Fibroblast of the conjunctiva (primary cell): ENCODE results near the gene ITPA.

Experiments used
- DNase-seq: peaks from one replicate; pipeline ENCODE4 v3.0.0-alpha.2; 2010; ENCODE audit warnings: low read depth

Gene ITPA

DNA sequence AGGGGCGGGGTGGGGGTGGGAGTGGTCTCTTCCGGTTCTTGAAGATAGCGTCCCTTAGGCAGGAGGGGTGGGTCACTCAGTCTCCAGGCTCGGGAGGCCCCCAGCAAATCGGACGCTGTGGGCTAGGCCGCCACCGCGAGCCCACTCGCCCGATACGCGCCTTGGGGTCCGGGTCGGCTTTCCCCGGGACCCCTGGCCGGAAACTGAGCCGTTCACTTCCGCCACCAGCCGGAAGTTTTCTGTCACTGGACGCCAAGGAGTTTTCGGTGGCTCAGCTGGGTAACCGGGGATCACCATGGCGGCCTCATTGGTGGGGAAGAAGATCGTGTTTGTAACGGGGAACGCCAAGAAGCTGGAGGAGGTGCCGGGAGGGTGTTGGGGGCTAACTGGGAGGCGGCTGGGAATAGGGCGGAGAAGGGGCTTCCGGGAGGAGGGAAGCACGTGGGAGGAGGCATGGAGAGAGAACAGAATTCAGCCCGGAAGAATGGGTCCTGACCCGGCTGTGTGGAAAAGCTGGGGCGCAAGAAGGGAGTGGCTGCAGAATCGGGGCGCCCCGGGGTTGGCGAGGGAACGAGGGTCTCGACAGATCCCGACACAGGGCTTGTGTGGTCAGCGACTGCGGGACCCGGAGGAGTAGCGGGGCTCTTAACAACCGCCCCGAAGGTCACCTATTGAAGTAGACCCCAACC, at the start of gene ITPA:
TSS of gene ITPA (plus strand) at position 242 of the 689 bp plus-strand sequence. CDS start at position 296, 54 bp downstream.
- DNase-seq = no peak

DNA sequence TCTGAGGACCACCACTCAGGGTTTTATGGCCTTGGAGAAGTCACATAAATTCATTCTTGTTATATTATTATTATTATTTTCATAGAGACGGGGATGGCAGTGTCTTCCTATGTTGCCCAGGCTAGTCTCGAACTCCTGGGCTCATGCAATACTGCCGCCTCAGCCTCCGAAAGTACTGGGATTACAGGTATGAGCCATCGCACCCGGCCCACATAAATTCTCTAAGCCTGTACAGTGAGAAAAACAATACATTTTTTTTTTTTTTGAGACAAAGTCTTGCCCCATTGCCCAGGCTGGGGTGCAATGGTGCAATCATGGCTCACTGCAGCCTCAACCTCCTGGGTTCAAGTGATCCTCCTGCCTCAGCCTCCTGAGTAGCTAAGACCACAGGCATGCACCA, 48.9 kb upstream of the ITPA start:
- DNase-seq = no peak

DNA sequence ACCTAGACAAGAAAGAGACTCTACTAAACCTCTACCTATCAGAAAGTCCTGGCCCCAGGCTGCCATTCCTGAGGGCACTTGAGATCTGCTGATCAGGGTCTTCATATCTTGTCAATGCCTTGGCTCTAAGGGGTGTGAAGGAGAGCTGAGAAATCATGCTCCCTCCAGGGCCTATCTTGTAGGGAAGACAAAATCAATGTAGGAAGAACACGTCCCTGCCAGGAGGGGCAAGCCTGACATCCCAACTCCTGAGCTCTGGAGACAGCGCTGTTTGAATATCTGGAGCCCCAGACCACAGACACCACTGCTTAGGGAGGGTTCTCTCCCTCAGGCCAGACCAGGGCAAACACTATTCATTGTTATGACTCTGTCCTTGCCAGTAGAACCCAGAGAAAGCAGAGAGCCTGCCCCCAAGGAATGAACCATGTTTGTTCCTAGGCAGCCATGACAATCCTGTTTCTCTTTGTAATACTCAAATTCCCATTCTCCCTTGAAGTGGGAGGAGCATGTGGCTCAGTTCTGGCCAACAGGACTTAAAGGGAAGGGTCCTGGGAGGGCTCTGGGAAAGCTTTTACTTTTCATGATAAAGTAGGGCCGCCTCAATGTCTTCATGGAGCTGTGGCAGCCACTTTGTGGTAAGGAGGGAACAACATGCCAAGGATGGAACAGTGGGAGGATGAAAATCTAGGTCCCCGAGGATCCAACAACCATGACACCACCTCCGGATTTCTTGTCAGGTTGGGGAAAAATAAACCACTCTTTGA, 47.8 kb upstream of the ITPA start:
- DNase-seq = no peak

DNA sequence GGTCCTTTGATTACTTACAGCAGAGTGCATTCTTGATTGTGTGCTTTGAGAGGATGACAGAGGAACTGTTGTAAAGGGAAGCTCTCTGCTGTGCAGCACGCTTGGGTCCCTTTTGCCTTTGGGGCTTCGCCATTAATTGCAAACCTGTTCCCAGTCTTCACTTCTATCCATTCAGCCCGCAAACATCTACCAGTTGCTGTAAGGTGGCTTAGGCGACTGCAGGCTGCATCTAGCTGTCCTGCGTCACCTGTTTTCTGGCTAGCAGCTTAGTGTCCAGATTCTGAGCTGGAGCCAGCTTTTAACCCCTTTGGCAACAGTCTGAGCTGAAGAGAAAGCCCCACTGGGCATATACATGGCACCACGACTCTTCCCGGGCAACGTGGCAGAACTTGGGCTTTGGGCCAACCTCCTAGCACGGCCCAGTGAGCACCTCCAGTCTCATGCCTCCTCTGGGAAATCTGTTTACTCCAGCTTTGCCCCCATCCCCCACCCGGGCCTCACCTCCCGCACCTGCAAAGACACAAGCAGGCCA, 47.2 kb upstream of the ITPA start:
- DNase-seq = no peak

DNA sequence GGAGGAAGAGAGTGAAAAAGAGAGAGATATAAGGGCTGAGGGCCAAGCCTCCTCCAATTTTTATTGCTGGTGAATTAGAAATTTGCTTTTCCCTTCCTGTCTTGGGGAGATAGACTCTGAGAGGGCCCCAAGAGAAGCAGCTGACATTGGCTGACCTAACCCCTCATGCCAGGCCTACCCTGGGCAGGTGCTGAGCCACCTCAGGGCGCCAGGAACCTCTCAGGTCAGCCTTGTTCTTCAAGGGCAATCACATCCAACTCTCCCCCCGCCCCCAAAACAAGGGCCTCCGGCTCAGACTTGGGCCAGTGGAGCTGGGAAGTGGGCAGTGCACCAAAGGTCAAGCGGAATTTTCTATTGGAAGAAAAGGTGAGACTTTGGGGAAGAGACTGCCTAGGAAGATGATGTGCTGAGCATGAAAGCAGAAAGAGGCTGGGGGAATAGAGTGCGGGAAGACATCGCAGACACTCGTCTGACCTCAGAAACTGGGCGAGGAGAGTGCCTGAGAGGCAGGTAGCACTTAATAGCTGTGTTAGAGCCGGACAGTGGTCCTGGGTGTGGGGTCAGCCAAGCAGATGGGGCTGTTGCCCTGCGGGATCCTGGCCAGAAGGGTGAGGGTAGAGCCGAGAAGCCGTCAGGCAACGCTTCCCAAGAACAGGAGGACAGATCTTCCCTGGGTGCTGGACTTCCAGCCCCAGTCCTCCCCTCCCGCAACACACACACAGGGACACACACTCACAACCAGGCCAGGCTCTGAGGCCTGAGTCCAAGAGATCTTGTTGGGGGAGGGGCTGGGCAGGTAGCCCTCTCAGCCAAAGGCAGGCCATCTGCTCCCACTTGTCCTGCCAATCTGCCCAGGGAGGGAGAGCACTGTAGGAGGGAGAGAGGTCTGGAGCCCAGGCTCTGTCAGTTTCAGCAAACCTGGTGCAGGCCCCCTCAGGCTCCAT, 45.9 kb upstream of the ITPA start:
- DNase-seq = no peak

DNA sequence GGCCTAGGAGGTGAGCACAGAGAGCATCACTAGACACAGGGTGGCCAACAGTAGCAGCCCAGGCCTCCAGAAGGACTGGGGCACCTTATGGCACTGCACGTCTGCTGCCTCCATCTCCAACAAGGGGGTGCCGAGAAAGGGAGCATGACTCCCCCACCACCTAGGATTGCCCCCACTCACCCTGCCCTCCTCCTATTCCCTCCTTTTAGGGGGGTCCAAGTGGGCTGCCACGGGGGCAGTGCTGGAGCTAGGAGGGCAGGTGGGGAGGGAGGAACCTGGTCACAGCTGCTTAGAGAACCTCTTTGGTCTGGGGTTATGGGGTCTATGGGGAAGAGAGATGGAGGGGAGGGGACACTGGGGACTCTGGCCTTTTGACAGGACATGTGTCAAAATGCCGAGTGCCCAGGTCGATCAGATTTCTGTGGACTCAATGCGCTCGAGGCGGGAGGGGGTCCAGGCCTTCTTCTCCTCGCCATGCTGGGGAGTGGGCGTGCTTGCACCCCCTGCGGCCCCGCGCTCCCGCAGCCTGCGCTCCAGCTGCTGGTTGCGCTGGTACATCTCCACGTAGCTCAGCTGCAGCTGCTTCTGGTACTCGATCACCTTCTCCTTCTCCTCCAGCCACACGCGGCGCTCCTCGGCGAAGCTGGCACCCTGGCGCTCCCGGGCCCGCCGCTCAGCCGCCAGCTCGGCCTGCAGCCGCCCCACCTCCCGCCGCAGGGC, 45.1 kb upstream of the ITPA start:
- no peak for DNase-seq

DNA sequence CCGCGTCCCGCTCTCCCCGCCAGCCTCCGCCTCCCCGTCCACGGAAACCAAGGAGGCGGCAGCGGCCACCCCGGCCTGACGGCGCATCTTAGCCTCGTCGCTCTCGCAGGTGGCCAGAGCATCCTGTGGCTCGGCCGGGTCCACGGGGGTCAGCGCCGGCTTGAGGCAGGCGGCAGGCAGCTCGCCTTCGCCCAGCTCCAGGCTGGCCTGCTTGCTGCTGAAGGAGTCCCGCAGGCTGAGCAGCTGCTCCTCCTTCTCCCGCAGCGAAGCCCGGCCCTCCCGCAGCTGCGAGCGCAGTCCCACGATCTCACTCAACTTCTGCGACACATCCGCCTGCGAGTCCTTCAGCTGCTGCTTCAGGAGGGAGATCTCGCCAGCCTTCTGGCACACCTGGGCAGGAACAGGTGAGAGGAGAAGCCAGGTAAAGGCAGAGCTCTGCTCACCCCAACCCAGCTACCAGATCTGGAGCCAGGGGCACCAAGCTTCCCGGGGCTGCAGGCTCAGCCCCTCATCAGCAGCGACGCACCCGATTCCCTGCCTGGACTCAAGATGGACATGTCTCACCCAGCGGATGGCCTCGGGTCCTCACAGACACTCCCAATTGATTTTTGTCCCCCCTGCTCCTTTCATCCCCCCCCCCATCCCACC, 44.4 kb upstream of the ITPA start:
- DNase-seq = no peak

DNA sequence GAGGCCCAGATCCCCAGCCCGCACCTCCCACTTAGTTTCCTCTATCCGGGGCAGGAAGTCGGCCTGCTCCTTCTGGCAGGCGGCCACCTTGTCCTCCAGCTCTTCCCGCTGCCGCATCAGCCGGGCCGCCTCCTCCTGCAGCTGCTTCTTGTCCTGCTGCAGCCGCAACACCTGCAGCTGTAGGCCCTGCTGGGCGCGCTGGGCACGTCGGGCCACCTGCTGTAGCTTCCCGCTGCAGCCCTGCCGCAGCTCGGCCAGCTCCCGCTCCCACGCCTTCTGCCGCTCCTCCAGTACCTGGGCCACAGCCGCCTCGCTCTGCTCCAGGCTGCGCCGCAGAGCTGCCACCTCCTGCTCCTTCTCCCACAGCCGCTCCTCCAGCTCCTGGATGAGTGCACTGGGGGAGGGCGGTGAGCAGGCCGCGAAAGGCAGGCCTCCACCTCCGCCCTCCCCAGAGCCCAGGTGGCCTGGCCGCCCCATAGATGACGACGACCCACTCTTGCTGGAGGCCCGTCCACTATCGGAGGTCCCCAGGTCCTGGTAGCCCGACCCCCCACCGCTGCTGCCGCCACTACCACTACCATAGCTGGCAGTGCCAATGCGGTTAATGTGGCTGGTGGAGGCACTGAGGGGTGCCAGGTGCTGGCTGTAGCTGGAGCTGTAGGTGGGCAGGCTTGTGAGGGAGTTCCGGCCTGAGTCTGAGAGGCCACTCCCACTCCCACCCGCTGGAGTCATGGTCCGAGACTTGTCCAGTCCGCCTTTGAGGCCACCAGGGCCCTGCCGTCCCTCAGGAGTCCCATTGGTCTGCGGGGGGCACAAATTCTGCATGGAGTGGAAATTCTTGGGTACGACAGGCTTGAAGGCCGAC, 43.6 kb upstream of the ITPA start:
- DNase-seq = no peak

DNA sequence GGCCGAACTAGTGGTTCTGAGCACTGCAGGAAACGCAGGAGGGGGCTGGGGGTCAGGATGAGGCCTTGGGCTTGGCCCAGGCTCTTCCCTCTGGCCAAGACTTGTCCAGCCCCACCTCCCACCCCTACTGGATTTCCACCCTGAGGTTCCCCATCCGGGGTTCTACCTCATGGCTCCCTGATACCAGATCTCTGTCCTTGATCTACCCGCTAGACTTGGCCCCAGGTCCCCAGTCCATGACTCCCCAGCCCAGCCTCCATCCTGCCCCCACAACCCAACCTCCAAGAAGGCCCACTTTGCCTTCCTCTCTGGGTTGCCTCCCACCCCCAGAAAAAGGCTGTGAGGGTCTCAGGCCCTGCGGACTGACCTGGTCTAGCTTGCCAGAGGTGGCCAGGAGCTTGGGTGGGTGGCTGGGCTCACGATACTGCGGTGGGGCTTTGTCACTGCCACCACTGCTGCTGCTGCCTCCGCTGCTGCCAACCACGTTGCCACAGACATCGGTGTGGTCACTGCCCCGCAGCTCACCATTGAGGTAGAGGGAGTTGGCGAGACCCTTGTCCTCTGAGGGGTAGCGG, 42.9 kb upstream of the ITPA start:
- no peak for DNase-seq

DNA sequence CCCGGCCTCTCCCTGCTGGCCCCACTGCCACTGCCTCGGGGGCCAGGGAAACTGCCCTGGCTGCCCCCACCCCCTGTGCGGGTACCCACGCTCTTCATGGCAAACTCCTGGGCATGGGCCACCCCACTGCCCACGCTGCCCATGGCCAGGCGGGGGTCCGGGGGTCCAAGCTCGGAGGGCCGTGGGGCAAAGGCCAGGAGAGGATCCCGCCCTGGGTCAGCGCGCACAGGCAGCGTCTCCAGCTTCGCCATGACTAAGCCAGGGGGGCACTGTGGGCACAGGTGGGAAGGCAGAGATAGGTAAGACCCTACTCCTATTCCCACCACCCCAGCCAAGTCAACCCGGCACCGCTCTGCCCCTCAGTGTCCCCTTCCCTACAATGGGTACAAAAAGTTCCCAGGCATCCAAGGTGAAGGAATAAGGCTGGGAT, 42.4 kb upstream of the ITPA start:
- DNase-seq = no peak

DNA sequence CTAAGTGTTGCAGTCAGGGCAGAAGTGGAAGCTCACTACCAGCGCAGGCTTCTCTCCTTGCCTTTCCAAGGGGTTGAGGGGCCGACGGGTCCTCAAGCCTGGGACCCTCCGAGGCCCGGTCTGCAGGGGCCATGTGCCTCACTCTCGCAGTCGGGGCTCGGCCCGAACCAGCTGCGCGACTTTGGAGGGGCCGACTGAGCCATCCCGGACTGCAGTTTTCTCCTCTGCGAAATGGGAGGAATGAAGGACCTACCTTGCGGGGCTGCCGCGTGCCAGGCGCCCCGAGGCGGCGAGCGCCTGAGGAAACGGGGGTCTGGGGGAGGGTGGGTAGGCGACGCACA, 41.6 kb upstream of the ITPA start:
- DNase-seq = no peak

DNA sequence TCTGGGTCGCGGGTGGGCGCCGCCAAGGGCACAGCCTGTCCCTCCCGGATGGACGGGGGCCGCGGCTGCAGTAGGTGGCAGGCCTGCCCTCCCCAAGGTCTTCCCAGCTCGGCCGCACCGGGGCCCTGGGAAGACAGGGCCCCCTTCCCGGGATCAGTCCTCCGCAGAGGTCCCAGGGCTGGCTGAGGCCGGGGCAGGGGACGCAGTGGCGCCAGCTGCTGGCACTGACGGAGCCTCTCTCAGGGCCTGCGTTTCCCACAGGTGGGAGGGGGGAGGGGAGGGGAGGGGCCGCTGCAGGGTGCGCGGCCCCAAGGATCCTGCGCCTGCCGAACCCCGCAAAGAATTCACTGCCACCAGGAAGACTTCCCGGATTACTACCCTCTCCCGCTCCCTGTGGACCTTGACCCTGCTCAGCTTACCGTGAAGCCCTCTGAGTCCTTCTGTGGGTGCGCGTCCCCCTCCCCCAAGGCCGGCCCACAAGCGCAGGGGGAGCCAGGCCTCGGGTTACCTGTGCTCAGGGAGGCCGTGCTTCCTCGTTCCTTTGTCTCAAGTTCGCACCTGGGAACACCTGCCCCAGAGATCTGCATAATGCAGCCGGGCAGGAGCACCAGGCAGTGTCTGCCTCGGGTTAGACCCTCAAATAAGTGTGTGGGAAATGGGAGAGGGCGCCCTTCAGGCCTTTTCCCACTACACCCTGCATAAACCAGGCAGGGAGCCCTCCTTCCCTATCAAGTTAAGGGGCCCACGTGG, 41.0 kb upstream of the ITPA start:
- no peak for DNase-seq

DNA sequence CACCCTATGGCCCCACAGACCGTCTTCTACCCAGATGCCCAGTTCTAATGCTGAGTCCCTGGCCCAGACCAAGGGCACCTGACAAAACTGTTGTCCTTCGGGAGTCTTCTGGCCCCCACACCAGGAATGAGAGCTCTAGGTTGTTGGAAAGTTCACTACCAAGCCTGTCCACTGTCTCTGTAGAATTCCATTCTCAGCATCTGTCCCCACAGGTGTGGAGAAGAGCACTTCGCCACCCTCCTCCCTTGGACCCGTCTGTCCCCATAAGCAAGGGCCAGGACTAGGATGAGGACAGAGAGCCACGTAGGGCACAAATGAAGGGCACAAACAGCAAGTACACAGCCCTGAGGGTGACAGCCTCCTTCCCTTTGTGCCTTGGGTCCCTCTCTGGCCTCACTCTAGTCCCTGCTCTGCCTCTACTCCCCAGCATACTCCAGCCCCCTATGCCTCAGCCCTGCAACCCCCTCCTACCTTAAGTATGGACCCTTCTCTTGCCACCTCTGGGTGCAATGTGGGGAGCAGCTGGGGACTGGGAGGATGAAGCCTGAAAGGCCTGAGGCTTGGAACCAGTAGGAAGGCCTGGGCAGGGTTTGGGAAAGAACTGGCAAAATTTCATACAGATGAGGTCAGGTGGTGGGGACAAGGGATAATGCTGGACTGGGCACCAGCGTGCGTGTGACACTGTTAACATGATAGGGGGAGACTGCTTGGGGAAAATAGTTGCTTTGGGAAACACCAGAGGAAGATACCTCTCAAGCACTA, 40.3 kb upstream of the ITPA start:
- DNase-seq = no peak

DNA sequence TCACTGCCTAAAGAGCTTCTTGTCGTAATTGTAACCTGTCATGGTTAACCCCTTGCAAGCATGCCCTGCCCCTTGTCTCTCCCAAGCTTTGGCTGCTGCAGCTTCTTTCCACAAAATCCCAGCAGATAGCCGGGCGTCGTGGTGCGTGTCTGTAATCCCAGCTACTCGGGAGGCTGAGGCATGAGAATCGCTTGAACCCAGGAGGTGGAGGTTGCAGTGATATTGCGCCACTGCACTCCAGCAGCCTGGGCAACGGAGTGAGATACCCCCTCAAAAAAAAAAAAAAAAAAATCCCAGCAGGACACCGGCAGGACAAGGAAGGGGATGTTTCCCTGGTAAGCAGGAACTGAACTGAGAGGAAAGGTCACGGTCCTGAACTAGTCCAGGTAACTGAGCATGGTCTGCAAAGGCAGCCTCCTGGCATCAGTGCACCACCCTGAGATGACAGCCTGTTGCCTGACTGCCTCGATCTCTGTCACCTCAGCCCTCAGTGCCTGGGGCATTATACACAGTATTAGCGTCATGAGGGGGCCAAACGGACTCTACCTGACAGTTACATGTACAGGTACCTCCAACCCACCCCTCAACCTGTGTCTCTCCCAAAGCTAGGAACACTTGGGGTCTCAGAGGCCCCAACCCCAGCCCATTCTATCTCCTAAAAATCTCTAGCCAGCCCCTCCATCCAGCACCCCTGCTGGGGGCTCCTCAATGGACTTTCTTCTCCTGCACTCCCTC, 37.7 kb upstream of the ITPA start:
- no peak for DNase-seq

DNA sequence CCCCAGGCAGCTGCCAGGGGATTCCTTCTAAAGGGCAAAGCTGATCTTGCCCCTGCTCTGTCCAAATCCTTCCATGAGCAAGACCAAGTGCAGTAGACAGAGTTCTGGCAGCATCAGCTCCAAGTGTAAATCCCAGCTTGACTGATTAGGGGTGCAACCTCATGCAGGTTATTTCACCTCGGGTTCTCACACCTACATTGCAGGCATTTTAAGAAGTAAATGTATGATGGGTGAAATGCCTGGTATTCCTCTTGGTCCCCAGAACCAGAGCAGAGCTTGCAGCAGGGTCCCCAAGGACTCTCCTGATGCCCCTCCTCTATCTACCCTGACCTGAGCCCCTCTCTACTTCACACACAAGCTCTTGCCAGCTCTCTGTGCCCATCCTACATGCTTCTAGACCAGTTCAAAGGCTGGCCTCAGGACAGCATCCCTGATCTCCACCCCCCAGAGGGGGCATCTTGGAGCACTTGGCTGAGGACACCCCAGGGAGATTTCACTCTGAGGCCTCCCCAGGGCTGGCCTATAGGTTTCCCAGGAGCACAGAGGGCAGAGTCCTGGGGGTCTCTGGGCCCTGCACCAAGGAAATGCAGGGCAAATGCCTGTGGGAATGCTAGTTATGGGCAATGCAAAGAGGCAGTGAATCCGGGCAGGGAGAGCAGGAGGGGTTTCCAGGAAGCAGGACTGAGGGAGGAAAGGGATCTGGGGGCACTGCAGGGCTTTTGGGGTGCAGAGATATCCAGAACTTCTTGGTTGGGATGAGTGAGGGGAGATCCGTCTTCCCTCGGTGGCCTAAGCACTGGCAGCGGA, 37.0 kb upstream of the ITPA start:
- DNase-seq = no peak

DNA sequence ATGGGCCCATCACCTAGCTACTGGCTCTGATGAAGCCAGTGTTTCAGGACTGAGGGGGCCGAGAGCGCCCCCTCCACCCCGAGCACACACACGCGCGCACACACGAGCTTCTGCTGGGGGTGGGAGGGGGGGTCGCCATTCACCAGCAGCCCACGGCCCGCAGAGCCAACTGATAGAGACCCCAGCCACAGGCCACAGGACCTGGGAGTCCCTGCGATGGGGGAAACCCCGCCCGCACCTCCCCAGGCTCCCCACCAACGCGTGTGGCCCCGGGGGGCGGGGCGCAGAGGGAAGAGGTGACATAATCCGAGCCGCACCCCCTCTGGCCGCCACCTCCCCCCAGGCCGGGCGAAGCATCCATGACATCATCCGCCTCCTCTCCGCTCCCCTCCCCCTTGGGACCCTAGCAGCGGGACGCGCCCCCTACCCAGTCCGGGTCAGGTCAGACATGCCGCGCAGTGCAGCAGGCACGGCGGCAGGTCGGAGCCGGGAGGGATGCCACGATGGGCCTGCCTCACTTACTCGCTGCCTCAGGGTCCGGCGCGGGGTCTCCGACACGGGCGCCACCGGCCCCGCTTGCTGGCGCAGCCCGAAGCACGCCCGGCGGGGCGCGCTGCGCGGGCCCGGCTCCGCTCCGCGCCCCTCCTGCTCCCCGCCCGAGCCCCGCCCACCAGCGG, 36.2 kb upstream of the ITPA start, which contains the start of gene LZTS3:
TSS of gene LZTS3 (minus strand) at position 617 of the 677 bp plus-strand sequence. CDS start 6,386 bp downstream, outside the sequence.
- DNase-seq = no peak
